ENCODE data around the gene SLC47A2. TPM values are rescaled to one million over a fixed set of nuclear protein-coding genes. Genes with fewer than 3 reads are reported as not detected.

The SLC47A2 gene
- total and polyA plus RNA-seq, 9 of the 15 experiments (the other 6 are each of a cell fraction or from before 2014, with no cell fraction given) = not detected

DNA sequence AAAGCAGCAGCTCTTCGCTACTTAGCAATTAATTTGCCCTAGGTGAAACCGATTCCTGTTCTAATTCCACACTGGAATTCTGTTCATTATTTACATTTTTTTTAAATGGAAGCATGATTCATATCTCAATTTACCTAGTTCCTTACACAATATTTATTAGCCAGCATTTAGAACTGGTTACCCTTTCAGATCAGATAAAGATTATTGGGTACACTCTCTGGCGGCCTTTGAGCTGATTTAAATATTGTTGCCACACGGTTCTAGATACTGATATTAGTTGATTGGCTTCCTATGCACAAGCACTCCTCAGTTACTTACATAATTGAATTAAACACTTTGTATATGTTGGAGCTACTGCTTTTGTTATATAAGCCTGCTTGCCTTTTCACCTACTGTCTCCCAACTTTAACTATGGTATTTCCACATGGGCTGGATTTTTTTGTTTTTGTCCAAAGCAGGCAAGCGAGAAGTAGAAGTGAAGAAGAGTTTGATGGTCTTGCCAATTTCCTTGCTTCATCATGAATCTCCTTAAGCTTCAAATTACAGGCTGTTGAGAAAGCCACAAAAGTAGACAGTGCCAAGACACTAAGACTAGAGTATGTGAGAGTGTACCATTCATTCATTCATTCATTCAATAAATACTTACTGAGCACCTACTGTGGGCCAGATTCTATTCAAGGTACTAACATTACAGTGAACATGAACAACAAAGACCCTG is 71.7 kb downstream of the SLC47A2 start:
- ATAC-seq (no peak), DNase-seq (ENCODE audit: extremely low read depth in 1 of 4, low spot score in 3 of 4) (no peak), FAIRE-seq (no peak)
- Histone ChIP-seq H3K36me3 (ENCODE audit: control insufficient read depth, insufficient read depth, low read length) (no peaks in the 10 kb centered on the region), H3K27me3 (ENCODE audit: control insufficient read depth in 2 of 2, insufficient read depth in 2 of 2, low read length in 2 of 2) (peaks cover 2 to 17% of the 10 kb centered on the region in 2 experiments; a peak in 3 of 5 replicates), H3K9ac (ENCODE audit: insufficient read depth in 1 of 2, low read depth in 2 of 2, low read length in 2 of 2) (no peak overlapping the region), H4K20me1 (replicated peaks; ENCODE audit: control insufficient read depth, insufficient read depth, low read length) (no peaks in the 10 kb centered on the region), H3K9me3 (replicated peaks; ENCODE audit: control insufficient read depth, insufficient read depth, low read depth, low read length) (no peaks in the 10 kb centered on the region), H3K79me2 (ENCODE audit: control insufficient read depth, insufficient read depth, low read length) (no peaks in the 10 kb centered on the region), H3K4me1 (replicated peaks in 1 of 2; ENCODE audit: control insufficient read depth in 2 of 2, insufficient read depth in 2 of 2, low read length in 2 of 2) (peaks cover 0 to 13% of the 10 kb centered on the region in 2 experiments; a peak in 2 of 5 replicates), H3K27ac (ENCODE audit: extremely low read depth, low read depth, low read length) (no peak overlapping the region), H3K4me2 (ENCODE audit: insufficient read depth, low read length) (no peak overlapping the region), H2AFZ (ENCODE audit: low read depth, low read length) (no peak overlapping the region), H3K9me1 (ENCODE audit: control insufficient read depth, insufficient read depth, low read length) (no peaks in the 10 kb centered on the region), H3K4me3 (no peak overlapping the region)
- no peak for TF ChIP-seq TSC22D4 (tag; IDR thresholded peaks at IDR 0.05)
- TF ChIP-seq IRF2 (CRISPR knock-in tag; IDR thresholded peaks at IDR 0.05) = no peak
- TF ChIP-seq RNF2 (IDR thresholded peaks at IDR 0.05) = no peak
- no peak for TF ChIP-seq ZNF274 (IDR thresholded peaks at IDR 0.05; ENCODE audit: borderline replicate concordance, low read depth, low read length)
- TF ChIP-seq HEY1 (CRISPR knock-in tag; IDR thresholded peaks at IDR 0.05; ENCODE audit: borderline replicate concordance) = no peak
- TF ChIP-seq CGGBP1 (CRISPR knock-in tag; IDR thresholded peaks at IDR 0.05) = no peak
- TF ChIP-seq SRSF3 (IDR thresholded peaks at IDR 0.05; ENCODE audit: insufficient read depth, low read length) = no peak
- TF ChIP-seq NFE2 (IDR thresholded peaks at IDR 0.05; ENCODE audit: low read depth) = no peak
- POLR2A ChIA-PET = no interaction called here
- in situ Hi-C loops (cut with MboI) (no loop called here), intact Hi-C loops (cut with micrococcal nuclease) (no loop called here)
- CTCF ChIA-PET (ENCODE audit: low intra/inter-chr PET ratio) = no interaction called here
- no TSS peak for BruUV-seq (replicated peaks)
- WGBS (ENCODE audit: insufficient coverage, low coverage, missing lambda C conversion rate) = 1% methylated on average over 5 of the region's 5 CpGs
